Activated CD8-positive, alpha-beta memory T cell treated with anti-CD3 and anti-CD28 coated beads, Interleukin-2, amount 50 U/mL, for 1 hour (primary cell): ENCODE results near the gene POC1A.
"Not testable (repeated sequence)": the region's sequence is repeated elsewhere in the genome, so short reads cannot be mapped to it uniquely, and the experiment has no call there.

Source experiments
- DNase-seq: peaks from one replicate; pipeline ENCODE4 v3.0.0-alpha.2; 2020; ENCODE audit errors: extremely low read depth

POC1A gene

DNA sequence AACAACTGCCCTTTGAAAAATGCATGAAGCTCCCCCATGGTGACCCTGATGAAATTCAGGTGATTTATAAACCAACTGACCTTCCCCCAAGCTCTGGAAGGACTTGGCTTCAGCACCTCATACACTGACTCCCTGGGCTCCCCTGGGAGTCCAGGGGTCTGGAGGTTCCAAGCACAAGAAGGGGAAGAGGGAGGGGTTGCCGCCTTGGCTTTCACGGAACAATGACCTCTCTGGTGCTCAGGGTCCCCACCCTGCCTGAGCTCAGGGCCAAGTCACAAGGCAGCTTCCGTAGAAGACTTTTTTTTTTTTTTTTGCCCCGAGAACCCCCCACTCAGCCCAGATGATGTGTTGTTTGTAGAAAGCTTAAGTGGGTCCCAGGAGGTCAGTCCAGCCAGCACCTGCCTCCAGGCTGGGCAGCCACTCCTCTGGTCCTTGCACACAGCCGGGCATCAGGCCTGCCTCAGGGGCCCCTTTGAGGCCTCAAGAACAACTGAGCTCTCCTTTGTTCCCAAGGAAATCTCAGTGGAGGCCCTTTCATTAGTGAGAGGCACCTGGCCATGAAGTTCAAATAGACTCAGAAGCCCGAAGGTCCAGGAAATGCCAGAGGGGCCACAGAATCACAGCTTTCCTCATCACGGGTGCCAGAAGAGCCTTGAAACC lies 29.7 kb upstream of the POC1A start:
- DNase-seq: no peak

DNA sequence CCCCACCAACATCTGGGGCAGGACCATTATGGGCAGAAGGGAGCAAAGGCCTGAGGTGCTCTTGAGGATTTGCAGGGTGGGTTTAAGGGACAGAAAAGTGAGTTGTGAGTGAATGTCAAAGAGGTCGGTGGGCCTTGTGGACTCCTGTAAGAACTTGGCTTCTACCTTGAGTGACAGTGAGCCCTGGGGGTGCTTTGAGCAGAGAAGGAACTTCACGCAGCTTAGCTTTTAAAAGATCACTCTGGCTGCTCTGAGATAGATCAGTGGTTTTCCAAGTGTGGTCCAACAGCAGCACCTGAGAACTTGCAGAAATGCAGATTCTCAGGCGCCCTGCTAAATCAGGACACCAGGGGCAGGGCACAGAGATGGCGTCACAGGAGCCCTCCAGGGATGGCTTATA lies 28.5 kb upstream of the POC1A start:
- no peak for DNase-seq

DNA sequence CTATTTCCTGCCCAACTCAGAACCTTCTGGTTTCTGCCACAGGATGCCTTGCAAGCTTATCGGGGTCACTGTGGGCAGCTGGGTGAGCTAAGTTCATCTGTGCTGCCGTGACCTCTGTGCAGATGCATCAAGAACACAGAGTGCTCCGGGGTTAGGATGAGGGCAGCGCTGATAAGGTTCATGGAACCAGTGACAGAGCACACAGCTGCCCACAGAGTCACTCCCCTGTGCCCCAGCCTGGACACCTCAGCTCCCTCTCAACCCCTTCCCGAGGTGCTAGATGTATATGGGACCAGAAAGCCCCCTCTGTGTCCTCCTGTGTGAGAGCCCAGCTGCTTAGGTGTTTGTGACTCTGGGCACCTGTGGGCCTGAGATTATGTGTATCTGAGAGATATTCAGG lies 28.0 kb upstream of the POC1A start:
- DNase-seq: no peak

DNA sequence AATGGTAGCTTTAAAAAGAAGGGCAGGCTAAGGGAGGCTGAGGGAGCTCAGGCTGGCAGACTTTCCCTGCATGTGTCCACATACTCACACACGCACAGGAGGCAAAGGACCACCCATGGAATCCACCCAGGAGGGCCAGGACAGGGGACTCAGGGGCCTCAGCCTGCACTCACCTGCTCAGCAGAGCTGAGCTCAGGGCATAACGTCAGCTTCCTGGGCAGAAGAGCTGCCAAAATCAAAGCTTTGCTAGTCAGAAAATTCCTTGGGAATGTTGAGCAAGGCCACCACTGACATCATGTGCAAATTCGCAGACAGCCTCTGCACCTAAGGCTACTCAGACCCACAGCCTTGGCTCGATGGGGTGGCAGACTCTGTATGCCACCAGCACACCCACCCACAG lies 27.3 kb upstream of the POC1A start:
- DNase-seq: no peak

DNA sequence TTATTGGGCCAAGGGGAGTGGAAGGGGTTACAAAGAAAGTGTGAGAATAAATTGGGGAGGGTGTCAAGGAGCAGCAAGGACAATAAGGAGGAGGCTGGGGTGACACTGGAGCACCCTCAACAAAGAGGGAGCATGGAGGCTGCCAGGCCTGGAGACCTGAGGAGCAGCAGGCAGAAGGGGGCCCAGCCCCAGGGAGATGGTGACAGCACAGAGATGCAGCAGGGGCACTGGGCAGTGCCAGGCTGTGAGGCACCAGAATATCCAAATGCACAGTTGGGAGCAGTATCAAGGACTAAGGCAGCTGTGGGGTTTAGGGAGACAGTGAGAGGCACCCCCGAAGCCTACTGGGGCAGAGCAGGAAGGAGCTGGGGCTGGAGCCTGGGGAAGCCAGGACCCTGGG lies 24.3 kb upstream of the POC1A start:
- no peak for DNase-seq

DNA sequence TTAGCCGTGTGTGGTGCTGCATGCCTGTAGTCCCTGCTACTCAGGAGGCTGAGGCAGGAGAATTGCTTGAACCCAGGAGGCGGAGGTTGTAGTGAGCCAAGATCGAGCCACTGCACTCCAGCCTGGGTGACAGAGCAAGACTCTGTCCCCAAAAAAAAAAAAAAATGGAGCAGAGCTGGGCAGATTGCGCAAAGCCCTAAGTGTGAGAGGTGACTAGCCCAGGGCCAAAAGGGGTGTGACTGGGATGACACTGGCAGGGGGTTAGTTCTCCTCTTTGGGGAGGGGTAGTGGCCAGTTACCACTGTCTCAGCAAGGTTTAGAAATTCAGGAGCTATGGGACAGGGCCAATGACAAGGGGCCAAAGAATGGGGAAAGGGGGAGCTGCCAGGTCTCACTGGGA lies 23.9 kb upstream of the POC1A start:
- not testable (repeated sequence) for DNase-seq

DNA sequence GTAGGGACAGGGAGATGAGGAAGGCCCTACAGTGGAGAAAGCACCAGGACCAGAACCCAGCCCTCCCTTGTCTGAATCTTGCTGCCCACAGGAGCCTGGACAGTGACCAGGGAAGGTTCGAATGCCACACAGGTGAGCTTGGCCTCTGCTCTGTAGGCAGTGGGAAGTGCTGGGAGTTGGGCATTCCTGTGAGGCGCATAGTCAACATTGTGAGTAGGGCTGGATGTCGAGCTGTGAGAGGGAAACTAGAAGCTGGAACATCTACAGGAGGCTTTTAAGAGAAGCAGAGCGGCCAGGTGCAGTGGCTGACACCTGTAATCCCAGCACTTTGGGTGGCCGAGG lies 23.4 kb upstream of the POC1A start:
- DNase-seq: no peak

DNA sequence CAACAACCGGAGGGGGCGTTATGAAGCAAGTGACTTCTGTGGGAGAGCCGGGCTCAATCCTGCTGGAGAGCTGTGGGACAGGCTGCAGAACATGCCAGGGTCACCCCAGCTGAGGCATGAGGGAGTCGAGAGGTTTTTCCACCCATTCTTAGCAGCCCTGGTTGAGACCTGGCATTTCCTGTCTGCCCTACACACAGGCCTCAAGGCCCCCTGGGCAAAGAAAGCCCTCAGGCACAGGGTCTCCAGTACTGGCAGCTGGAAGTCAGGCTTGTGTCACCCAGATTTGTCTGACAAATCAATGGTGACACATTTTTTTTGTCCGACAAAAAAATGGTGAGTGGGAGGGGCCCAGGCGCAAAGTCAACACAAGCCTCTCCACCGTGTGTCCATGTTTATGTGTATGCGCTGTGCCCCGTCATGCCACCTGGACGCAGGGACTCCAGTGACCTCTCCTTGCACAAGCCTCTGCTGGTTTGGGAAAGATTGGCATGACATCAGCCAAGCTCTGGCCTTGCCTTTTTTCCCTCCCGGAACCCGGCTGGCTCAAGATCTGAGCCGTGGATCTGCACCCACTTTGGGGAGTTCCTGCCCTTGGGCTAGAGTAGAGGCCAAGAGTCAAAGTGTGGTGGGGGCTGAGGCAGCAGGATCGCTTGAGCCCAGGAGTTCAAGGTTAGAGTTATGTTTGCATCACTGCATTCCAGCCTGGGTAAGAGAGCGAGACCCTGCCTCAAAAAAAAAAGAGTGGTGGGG lies 22.9 kb upstream of the POC1A start:
- no peak for DNase-seq

DNA sequence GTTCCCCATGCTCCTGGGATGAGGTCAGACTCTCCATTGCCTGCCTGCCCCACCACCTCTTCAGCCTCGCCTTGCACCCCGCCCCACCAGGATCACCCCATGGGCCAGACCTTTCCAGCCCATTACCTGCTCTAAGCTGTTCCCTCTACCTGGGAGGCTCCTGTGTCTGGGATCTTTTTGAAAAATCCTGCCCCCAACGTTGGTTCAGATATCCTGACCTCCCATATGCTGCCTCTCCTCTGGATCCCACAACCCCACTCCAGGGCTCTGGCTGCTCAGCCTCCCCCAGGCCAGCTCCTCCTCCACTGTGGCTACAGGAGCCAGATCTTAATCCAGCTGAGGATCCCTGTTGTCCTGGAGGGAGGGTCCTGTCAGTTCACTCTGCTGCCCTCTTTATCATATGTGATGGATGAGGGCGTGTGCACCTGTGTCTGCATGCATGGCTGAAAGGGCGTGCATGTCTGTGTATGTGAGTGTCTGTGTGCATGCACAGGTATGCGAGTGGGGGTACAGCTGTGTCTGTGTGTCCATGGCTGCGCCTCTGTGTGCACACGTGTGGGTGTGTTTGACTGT lies 22.0 kb upstream of the POC1A start:
- no peak for DNase-seq

DNA sequence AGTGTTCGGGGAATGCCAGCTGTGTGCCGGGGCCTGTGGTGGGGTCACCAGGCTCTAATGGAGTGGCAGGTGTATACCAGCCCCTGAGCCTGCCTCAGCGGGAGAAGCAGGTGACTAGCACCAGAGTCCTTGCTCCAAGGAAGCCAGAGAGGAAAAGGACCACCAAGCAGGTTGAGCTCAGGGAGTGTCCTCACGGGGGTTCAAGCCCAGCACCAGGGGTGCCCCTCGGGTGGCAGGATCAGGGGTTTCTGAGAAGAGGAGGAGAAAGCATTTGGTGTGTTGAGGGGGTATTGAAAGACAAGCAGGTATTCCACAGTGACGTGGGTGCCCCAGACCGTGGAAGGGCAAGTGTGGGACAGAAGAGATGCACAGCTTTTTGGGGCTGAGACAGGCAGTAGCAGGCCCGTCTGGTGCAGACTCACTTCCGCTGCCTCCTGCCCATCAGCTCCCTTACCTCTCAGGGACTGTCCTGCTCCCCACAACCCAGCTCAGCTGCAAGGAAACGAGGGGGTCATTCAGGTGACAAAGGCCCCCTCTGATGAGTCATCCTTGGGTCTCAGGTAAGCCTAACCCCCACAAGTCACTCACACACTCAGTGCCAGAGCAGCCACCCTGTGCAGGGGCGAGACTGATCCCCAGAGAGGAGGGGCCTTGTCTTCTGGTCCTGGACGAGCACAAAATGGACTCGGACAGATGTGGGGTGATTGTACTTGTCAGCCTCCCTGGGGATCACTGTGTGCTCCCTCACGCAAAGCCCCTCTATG lies 21.4 kb upstream of the POC1A start:
- no peak for DNase-seq

DNA sequence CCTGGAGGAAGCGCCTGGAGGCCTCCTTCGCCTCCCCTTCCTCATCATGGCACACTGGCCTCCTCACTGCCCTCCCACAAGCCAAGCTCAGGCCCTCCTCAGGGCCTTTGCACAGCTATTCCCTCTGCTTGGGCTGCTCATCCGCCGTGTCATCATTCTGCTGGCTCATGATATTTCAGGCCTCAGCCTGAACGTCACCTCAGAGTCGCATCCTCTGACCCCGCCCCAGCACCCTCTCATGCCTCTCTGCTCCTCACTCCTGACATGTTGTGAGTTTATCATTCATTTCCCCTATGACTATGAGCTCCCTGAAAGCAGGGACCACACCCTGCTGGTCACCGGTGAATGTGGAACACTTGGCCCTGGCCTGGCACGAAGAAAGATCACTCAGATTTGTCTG lies 20.7 kb upstream of the POC1A start:
- DNase-seq: no peak

DNA sequence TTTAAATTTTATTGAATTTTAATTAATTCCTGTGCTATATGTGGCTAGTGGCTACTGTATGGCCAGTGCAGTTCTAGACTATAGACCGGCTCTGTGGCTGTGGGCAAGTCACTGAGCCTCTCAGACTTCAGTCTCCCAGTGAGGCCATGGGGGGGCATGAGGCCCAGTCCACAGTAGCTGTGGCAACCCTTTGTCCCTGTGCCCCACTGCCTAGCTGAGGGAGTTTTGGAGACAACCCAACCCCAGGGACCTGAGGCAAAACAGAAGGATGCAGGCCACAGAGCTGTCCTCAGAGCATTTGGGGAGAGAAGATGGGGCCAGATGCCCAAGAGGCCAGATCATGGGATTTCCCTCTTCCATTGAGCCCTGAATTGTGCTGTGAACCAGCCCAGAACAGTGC lies 18.9 kb upstream of the POC1A start:
- DNase-seq: no peak

DNA sequence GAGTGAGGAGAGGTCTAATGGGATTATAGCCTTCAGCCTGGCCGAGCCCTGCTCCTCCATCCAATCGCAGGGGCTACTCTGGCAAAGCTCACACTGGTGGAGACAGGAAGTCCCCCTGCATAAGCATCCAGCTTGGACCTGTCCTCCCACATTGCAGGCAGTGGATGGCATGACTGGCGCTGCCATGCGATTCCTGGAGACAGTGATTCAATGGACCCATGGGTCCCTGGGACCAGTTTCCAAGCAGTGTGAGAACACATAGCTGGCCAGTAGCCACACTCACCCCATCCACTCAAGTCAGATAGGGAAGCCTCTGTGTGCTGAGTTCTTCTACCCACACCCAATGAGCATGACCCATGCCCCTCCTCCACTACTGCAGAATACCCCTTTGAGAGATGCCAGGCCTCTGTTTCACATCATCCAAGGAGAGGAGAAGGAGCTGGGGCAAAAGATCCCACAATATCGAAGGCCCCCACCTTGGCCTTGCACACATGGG lies 18.1 kb upstream of the POC1A start:
- no peak for DNase-seq

DNA sequence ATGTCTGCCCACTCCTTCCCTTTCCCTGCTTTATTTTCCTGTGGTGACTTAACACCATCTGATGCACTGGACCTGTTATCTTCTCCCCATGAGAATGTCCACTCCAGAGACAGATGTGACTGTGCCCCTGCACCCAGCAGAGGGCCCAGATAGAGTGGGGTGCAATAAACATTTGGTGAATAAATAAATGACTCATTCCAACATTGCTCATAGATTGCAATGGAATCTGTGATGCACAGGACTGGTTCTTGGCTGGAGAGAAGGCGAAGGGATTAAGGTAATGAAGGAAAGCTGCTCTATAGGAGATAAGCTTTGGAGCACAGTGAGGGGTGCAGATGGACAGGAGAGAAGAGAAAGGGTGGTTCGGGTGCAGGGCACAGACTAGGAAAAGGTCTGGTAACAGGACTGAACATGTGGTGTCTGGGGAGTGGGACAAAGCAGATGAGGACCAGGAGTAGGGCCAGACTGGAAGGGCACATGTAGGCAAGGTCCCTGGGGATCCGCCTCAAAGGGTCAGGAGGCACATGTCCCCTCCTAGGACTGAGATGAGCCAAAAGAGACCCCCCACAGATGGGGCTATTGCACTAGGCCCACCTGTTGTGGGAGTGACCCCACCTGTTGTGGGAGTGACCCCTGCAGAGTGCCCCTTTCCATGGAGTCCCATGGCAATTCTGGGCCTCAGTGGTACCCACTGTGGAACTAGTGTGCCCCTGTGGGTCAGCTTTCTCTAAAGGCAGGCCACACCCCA lies 17.5 kb upstream of the POC1A start:
- DNase-seq: no peak

DNA sequence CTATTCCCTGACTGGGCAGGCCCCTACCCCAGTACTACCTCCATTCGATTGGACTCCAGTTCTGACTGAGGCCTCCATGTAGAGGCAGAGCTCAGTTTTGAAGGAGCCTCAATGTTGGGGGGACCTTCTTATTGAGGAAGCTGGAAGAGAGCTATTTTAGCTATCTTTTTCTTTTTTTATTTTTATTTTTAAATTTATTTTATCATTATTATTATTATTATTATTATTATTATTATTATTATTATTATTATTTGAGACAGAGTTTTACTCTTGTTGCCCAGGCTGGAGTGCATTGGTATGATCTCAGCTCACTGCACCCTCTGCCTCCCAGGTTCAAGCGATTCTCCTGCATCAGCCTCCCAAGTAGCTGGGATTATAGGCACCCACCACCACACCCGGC lies 16.0 kb upstream of the POC1A start:
- not testable (repeated sequence) for DNase-seq

DNA sequence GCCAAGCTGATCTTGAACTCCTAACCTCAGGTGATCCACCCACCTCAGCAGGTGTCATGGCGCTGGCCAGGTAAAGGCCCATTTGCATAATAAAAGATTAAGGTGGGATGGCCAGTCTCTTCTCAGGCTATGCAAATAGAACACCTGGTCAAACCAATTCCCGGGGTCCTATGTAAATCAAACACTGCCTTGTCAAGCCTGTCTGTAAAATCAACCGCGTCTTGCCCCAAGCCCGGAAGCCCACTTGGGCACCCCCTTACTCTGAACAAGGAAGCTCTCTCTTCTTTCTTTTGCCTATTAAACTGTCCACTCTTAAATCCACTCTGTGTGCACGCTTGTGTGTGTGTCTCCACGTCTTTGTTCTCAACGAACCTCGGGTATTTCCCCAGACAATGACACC lies 13.0 kb upstream of the POC1A start:
- DNase-seq: no peak

DNA sequence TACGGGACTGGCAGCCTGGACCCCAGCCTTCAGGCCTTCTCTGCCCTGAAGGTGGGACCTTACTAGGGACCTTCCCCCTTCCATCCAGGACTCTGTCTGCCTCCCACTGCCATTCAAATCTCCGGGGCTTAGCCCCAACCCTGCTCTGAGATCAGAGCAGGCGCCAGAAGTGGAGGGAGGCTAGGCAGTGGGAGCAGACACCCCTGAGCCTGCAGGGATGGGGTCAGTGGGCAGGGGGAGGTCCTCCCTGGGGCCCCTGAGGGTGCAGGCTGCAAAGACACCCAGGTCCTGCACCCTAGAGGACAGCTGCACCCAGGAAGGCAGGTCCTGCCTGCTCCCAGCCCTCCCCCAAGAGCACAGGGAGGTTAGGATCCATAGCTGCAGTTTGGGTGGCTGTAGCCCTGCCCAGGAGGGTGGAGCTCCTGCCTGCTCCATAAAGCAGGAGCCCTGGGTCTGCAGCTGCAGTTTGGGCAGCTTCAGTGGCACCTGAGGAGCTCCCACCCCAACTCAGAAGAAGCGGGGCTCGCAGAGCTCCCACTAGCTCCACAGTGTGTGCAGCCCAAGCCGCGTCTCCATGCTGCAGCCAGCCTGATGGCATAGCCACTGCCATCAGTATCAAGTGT lies 8.1 kb upstream of the POC1A start:
- DNase-seq: no peak

DNA sequence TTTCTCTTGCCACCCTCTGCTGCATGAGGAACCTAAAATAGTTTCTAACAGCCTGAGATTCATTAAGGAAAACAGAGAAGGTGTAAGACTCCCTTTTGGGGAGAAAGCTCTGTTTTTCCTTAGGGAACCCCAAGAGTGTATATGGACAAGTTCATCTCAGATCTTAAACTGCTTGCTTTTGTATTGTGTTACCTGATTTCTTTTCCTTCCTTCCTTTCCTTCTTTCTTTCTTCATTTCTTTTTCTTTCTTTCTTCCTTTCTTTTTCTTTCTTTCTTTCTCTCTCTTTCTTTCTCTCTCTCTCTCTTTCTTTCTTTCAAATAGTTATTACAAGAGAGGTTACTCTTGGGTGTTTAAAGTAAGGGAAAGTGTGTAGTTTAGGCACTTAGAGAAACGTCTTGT lies 5.3 kb upstream of the POC1A start:
- DNase-seq: no peak

DNA sequence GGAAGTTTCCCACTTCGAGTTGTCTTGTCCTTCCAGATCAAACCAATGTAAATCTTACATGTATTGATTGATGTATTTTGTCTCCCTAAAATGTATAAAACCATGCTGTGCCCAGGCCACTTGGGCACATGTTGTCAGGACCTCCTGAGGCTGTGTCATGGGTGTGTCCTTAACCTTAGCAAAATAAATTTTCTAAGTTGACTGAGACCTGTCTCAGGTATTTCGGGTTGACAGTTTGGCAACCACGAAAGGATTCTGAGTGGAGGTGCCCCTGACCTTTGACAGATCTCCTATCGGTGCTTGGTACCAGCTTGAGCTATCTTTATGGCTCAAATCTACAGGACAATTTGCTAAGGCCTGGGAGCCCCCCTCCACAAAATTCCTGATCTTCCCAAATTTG lies 1.7 kb upstream of the POC1A start:
- no peak for DNase-seq

DNA sequence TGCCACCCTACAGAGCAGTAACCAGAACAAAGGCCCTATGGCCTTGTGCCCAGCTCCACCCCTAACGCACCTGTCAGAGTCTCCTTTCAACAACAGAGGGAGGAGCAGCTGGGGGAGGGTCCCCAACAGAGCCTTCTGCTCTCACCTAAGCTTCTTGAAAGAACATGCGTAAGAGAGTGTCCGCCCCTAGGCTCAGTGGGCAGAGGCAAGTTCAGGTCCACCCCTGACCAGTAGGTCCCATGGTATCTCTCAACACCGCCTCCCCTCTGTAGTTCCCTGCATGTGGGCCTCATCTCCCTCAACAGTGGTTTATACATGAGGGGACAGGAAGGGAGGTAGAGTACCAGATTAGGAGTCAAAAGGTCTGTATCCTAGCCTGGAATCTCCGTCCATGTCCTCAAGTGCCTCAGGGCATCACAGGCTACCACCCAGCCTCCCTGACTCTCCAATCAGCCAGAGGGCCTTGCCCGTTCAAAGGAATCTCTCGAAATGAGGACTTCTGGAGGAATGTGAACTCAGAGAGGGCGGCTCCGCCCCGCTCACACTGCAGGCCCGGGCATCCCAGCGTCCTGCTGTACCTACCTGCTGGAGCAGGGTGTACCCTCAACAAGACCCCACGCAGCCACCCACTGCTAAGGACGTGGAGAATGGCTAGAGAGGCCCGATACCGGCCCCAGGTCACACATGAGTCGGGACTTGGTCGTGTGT lies 680 bp downstream of the POC1A start:
- DNase-seq: no peak

DNA sequence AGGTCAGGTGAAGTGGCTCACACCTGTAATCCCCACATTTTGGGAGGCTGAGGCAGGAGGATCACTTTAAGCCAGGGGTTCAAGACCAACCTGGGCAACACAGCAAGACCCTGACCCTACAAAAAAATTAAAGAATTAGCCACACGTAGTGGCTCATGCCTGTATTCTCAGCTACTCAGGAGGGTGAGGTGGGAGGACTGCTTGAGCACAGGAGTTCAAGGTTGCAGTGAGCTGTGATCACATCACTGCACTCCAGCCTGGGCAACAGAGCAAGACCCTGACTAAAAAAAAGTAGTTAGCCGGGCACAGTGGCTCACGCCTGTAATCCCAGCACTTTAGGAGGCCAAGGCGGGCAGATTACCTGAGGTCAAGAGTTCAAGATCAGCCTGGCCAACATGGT lies 2.2 kb downstream of the POC1A start:
- not testable (repeated sequence) for DNase-seq
